HG03521 (cell line): ENCODE results near the gene ARID1B.

Experiments used
- ATAC-seq: cut with Tn5 transposase; IDR thresholded peaks from one replicate; pipeline ENCODE4 v1.9.1; 2021; ENCODE audit warnings: mild to moderate bottlenecking, moderate library complexity; ENCODE audit not compliant: unreplicated experiment

Gene ARID1B

DNA sequence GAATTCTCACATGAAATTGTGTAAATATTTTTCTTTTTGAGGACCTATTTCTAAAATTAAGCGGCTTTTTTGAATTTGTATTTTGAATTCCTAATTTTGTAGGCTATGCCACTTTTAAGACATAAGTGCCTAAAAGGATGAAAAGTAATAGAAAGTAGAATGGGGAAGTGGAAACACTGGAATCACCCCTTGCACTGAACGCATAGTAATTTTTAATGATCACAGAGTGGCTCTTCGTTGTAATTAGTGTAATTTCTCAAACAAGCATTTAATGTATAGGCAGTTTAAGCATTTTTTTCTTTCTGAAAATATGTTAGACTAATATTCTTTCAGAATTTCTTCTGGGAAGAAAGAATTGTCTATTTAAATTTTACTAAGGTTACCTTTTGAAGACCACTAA lies 73.2 kb downstream of the ARID1B start:
- ATAC-seq = no peak

DNA sequence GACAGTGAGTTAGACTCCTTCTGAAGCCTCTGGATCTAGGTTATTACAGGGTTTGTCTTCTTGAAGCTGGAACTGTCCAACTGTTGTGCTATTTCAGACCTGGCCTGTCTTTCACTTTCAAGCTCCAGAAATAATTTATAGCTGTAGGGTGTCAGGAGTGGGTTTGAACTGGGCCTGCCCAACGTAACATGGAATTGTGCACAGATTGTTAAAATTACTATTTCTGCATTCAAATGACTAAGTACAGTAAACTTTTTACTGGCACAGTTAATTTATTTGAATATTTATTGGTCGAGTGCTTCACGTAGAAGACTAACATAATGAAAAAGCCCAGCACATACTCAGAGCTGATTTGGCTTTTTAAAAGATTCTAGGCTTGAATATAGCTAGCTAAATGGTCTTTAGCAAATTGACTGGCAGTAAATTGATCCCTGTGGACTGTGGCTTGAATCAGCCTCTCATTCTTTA lies 74.3 kb downstream of the ARID1B start:
- no peak for ATAC-seq

DNA sequence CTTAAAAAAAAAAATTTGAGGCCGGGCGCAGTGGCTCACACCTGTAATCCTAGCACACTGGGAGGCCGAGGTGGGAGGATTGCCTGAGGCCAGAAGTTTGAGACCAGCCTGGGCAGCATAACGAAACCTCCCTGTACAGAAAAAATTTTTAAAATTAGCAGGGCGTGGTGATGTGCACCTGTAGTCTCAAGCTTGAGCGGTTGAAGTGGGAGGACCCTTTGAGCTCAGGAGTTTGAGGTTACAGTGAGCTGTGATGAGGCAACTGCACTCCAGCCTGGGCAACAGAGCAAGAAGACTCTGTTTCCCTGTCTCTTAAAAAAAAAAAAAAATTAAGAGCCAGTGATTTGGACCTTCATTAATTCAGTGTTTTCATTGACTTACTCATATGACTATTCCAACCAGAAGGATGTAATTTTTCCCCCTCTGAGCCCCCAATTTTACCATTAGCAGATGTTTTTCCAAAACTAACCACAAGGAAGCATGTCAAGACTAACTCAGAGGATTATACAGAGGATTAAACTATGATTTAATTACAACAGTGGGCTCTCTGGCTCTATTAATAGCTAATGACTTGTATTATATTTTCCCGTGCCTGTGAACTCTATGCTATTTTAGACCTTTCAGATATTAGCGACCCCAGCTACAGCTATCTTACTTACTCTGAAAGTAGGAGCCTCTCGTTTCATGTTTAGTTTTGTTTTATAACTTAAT lies 75.1 kb downstream of the ARID1B start:
- ATAC-seq = peak; percentile 59

DNA sequence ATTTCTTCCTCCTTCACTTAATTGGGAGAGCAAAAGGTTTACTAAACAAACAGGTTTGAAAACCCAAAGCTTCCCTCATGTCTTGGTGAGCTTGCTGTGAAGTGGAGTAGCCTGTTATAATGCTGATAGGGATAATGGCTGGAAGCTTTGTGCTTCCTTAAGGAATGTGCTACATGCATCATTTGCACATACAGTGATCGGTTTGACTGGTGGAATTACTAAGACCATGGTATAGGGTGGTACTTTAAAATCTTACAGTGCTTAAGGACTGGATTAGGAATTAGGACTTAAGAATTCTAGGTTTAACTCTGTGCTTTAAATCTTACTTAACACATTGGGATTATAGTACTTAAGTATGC lies 75.7 kb downstream of the ARID1B start:
- ATAC-seq = no peak

DNA sequence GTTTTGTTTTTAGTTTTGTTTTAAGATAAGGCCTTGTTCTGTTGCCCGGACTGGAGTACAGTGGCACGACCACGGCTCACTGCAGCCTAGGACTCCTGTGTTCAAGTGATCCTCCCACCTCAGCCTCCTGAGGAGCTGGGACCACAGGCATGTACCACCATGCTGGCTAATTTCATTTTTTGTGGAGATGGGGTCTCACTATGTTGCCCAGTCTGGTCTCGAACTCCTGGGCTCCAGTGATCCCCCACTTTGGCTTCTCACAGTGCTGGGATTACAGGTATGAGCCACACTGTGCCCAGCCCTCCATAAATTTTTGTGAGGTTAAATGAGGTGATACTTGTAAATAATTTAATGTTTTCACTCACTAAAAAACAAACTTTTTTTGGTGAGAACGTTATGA lies 76.6 kb downstream of the ARID1B start:
- ATAC-seq = no peak

DNA sequence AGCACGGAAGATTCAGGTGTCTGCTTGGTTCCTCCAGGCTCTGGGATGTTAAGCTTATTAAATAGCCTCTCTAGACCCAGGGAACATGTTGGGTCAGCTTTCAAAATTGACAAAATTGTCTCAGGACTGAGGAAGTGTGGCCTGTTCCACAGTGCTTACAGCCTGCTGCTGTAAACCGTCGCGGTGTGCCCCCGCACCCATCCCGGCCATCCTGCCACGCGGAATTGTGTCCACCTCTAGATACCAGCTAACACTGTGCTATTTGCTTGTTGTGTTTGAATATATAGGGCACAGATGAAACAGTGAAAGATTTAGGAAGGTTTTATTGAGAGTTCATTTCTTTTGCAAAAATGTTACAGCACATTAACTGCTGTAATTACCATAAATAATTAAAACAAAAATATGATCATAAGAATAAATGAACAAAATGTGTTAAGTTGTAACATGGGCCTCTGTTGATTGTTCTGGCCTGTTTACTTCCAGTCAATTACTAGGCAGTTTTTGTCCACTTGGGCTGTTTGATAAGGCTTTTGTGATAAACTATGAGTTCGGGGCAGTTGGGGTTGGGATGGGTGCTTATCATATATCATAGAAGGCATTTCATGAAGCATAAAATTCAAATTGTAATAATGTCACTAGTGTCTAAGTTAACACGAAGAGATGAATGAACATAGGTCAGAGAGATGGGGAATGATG lies 77.4 kb downstream of the ARID1B start:
- no peak for ATAC-seq

DNA sequence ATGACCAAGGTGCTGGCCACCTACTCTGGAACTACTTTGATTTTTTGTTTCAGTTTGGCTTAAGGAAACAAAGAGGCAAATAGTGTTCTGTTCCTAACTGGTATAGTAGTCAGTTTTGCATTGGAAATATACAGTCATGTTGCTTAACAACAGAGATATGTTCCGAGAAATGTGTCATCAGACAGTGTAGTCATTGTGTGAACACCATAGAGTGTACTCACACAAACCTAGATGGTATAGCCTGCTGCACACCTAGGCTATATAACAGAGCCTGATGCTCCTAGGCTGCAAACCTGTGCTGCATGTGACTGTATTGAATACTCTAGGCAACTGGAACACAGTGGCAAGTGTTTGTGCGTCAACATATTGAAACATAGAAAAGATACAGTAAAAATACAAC lies 80.4 kb downstream of the ARID1B start:
- ATAC-seq = no peak

DNA sequence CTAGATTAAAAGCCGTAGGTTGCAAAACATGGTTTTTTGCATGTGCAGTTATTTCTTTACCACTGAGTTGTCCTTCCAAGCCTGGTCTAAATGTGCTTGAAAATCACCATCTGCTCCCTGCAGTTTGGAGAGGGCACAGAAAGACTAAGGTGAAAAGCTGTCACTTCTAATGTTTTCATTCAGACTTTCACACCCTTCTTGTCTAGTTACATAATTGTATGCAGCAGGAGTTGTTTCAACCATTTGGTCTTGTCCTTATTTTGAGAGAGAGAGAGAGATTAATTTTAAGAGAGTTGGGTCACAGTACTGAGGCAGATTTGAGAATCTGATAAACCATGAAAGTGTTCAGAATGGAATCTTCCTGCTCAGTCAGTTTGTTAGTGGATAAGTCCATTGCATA lies 82.5 kb downstream of the ARID1B start:
- no peak for ATAC-seq

DNA sequence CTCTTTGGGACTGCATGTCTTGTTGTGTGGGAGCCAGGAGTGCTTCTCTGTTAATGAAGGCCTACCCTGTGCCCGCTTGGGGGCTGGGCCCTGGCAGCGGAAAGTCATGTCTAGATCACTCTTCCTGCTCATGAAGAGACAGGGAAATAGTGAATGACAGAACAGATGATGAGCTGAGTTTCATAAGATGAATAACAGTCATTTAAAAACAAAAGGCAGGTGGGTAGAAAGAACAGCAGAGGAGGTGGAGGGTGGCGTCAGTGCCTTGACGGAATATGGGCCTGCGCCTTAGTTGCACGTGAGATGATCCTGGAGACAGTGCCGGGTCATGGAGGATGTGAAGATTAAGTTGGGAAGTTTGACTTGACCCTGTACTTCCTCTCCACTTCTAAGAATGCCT lies 85.5 kb downstream of the ARID1B start:
- no peak for ATAC-seq

DNA sequence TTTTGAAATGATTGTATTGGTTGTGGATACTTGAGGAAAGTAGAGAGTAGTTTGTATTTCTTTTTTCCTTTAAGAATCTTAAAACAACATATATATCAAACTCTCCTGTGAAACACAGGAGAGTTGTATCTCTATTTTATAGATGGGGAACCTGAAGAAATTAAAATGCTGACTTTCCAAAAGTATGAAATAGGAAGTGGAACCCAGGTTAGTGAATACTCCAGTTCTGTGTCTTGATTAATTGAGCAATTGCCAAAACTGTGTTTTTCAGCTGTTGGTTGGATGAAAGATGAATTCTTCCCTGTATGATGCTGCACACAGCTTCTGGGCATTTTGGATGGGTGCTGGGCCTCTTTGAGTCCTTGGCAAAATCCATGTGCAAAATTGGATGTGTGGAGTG lies 86.3 kb downstream of the ARID1B start:
- no peak for ATAC-seq

DNA sequence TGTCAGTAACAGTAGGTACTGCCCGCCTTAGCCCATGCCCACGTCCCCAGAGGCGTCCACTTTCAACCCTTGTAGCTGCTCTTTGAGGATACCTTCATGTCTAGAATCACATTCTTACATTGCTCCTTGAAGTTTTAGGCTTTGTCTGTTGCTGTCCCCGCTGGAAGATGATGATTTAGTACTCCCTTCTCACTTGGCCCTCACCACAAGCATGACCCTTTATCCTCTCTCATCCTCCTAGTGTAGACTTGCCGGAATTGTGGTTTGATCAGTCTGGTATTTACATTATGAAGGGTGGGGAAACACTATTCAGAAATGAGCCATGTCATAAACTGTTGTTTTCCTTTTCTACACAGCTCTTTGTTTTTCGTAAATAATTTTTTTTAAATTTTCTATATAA lies 87.4 kb downstream of the ARID1B start:
- no peak for ATAC-seq

DNA sequence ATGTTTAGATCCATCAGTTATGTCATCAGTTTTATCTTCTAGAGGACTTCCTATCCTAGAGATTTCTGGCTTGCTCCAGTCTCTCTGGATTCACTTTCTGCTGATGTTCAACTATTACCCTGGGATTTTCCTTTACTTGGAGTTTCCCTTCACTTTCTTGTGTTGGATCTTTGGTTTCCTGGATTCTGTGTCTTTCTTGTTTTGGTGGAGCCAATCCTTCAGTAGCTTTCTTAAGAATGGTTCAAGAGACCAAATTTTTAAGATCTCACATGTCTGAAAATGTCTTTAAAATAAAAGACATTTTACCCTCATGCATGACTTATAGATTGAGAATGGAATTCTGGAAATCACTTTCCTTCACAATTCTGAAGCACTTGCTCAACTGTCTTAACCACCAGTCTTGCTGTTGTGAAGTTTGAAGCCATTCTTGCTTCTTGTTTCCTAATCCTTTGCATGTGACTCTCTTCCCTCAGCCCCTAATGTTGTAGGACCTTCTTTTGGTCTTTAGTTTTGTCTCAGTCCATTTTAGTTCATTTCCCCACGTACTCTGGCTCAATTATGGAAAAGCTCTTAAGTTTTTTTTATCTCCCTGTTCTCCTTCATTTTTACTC lies 87.9 kb downstream of the ARID1B start:
- no peak for ATAC-seq

DNA sequence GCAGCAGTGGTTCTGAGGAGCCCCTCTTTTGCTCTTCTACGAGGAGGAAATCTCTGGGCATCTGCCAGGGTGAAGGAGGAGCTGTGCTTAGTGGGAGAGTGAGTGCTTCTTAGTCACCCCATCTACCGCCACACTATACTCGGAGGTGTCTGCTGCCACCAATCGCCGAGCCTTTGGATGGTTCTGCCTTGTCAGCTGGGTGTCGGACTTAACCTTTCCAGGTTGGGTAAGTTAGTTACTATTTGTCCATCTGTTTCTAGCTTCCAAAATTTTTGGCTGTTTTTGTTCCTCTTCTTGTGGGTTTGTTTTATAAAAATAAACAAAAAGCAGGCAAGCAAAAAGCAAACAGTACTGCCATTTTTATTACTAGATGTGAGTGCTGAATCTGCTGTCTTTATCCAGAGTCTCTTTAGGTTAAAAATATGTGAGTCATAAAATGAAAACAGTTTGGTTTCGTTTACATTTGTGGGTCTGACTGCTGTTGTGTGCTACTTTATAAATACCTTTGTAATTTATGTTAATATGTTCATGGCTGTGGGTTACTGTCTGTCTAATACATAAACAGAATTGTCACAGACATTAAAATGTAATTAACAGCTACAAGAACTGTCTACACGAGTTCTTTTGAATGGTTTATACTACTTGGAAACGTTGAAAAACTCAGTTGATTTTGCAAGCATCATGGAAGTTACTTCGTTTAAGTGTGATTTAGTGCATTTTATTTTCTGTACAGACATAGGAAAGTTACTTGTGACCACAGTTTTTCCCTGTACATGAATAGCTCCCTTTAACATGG lies 89.2 kb downstream of the ARID1B start:
- ATAC-seq = peak; percentile 47

DNA sequence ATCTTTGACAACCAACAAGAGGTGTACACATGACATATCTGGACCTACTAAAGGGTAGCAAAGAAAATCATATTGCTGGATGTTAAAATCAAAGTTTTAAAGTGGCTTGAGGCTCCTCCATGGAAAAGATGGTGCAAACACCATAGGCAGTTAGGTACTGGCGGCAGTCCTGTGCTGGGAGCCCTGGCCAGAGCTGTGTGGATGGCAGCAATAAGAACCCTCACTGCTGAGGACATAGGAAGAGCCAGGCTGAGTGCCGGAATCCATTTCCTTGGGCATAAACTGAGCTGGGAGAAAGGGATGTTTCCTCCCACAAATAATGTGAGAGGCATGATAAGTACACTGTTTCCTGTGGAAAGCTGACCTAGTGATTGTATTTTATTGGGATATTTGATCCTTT lies 89.9 kb downstream of the ARID1B start:
- no peak for ATAC-seq

DNA sequence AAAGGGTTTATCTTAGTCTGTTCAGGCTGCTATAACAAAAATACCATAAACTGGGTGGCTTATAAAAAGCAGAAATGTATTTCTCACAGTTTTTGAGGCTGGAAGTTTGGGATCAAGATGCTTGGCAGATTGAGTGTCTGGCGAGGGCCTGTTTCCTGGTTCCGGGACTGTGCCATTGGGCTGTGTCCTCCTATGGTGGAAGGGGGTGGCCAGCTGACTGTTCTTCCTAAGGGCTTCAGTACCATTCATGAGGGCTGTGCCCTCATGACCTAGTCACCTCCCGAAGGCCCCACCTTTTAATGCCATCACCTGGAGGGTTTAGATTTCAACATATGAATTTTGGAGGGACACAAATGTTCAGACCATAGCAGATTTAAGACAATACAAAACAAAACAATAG lies 91.2 kb downstream of the ARID1B start:
- ATAC-seq = no peak

DNA sequence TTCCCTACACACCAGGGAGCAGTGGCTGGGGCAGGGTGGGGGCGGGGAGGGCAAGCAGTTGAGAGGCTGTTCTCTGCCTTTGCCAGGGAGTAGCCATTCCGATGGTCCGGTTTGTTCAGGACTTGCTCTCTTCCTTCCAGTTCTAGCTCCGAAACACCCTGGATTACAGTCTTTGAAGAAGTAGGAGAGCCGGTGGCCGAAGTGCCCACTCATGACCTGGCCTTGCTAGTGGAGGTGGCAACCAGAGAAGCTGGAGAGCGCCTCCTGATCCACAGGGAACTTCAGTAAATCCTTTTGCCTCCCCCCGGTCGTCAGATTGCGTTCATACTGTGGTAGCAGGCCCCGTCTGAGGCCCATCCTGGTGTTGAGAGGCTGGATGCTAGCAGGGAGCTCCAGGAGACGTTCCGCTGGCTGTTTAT lies 92.8 kb downstream of the ARID1B start:
- ATAC-seq = no peak

DNA sequence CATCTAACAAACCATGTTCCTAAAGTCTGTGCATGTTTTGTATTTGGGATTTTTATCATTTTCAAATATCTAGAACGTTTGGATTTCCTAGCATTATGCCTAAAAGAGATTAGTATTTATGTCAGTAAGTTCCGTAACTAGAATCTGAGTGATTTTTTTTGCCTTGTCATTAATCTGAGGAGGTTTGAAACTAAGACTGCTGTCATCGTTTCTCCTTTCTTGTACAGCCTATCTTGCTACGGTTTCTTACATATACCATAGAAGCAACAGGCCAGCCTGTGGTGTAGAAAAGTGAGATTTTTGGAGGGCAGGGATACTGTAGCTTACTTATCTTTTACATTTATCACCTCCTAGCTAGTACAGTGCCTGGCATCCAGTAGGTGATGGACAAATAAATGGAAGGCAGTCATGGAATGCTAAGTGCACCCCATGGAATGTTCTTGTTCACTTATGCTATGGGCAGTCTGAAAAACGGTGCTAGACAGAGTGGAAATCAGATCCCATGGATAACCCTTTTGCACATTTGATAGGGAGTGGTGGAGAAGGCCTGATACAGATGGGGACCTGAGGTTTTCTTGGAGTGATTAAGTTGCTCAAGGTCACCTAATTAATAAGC lies 93.9 kb downstream of the ARID1B start:
- ATAC-seq = no peak

DNA sequence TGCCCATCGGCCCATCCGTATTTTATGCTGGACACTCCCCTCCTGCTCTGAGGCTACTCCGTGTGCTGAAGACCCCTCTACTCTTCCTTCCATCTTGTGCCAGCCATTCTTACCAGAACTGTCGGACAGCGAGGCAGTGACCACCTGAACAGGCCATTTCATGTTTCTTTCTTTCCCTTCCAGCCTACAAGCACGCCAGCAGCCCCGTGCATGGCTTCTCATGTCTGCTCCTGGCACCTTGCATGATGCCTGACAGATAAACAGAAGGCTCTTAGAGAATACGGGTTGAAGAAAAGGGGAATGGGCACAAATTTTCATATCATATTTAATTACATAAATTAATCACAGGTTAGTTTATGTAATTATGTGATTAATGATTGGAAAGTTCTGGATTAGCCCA lies 95.7 kb downstream of the ARID1B start:
- no peak for ATAC-seq

DNA sequence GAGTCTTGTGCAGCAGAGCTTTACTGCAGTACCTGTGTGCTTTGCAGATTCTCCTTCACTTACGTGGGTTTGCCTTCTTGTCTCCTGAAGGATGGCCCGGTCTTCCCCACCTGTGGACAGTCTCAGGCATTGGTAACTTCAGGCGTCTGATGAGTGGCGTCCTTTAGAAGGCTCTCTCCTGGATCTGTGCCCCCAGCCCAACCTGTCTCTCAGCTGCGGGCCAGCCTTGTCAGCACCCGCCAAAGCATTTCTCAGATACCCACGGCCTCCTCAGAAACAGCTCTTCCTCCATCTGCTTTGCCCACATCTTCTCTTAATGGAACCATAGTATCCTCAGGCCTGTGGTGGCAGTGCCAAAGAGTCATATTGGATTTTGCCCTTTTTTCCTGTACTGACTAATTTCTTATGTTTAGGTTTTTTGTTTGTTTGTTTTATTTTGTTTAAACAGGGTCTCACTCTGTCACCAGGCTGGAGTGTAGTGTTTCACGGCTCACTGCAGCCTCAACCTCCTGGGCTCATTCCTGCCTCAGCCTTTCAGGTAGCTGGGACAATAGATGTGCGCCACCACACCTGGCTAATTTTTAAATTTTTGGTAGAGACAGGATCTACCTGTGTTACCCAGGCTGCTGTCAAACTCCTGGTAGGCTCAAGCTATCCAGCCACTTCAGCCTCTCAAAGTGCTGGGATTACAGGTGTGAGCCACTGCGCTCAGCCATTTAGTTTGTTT lies 96.6 kb downstream of the ARID1B start:
- ATAC-seq = no peak

DNA sequence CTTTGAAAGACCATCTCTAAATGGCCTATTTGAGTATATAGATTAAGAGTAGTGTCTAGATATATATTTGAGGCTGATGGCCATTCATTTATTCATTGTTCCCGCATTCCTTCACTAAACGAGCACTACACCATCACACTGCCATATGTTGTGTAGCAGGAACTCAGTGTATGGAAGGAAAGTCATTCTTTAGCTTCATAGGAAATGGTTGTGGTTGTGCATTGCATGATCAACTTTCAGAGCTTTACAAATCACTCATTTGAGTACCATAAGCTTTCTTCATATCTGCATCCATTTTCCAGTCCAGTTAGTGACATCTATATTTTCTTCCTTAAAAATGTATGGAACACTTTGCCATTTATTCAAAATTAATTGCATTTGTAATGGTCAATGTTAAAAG lies 97.9 kb downstream of the ARID1B start:
- ATAC-seq = no peak
